Right ventricle myocardium superior (tissue), 1 donor: ENCODE data around the gene HTRA2. TPM values are rescaled to one million over a fixed set of nuclear protein-coding genes. Genes with fewer than 3 reads are reported as not detected.

Experiments
- ATAC-seq: fragments of 200-7000 bp; cut with Tn5 transposase; one replicate; pipeline ENCODE4 v1.9.1; 2020; ENCODE audit warnings: mild to moderate bottlenecking; ENCODE audit not compliant: poor library complexity
- DNase-seq: peaks from one replicate; pipeline ENCODE4 v3.0.0-alpha.2; 2020
- intact Hi-C: fragments of 100-400 bp; cut with DNase I; formaldehyde crosslinking; loops from one replicate; pipeline ENCODE4 v1.11.2; 2022
- total RNA-seq: library from RNA; stranded (reverse); fragmentation: NEBNext Ultra II Directional; extraction: Animal tissue kit (Norgen Biotek cat#: 25700); gene quantifications from one replicate; pipeline ENCODE4 v1.2.1, GENCODE V29; 2021
- donor health status: DM: no; HTN: yes; CAD: no; lungs with severe emphysema.

Gene HTRA2
- total RNA-seq, 1 donor from 2014 or later: 28.5 TPM

- intact Hi-C loops: no loop called here
- ATAC-seq: no peak
- DNase-seq: no peak
Measured at GRCh38 chr2:74513605-74514367, 15.9 kb upstream of the HTRA2 start.

GRCh38 chr2:74514368-74515270, 15.1 kb upstream of the HTRA2 start, which contains the start of gene TLX2:
Gene TLX2 (plus strand): TSS chr2:74514450. CDS start chr2:74514807, 357 bp downstream.
- DNase-seq (no peak), ATAC-seq (peak; percentile 7)
- intact Hi-C loops: no loop called here

GRCh38 chr2:74515271-74515980, 14.3 kb upstream of the HTRA2 start:
- no peak for ATAC-seq
- DNase-seq: no peak
- intact Hi-C loops: no loop called here

GRCh38 chr2:74515981-74516633, 13.6 kb upstream of the HTRA2 start:
- intact Hi-C loops: no loop called here
- ATAC-seq (peak; percentile 88), DNase-seq (peak; percentile 85)

- intact Hi-C loops: no loop called here
- ATAC-seq: no peak
- DNase-seq: no peak
Measured at GRCh38 chr2:74516650-74517049, 13.1 kb upstream of the HTRA2 start.

- ATAC-seq: no peak
- no peak for DNase-seq
- intact Hi-C loops: no loop called here
Measured at GRCh38 chr2:74522516-74522915, 7.2 kb upstream of the HTRA2 start.

- no peak for DNase-seq
- intact Hi-C loops: no loop called here
Measured at GRCh38 chr2:74524005-74524404, 5.7 kb upstream of the HTRA2 start.

GRCh38 chr2:74524955-74525716, 4.6 kb upstream of the HTRA2 start:
- intact Hi-C loops: no loop called here
- ATAC-seq (no peak), DNase-seq (no peak)

More at GRCh38 chr2:74524005-74524404, 5.7 kb upstream of the HTRA2 start:
- no peak for ATAC-seq

- DNase-seq: no peak
- ATAC-seq: no peak
- intact Hi-C loops: no loop called here
Measured at GRCh38 chr2:74525717-74526648, 3.8 kb upstream of the HTRA2 start, which contains the start of gene DQX1. Gene DQX1 (minus strand): TSS chr2:74526231. CDS start chr2:74525729, 502 bp downstream.

GRCh38 chr2:74526649-74527230, 3.0 kb upstream of the HTRA2 start:
- DNase-seq: no peak
- intact Hi-C loops: no loop called here
- ATAC-seq: no peak

GRCh38 chr2:74527741-74528140, 2.0 kb upstream of the HTRA2 start:
- intact Hi-C loops: no loop called here
- no peak for ATAC-seq
- no peak for DNase-seq

GRCh38 chr2:74528600-74529356, 955 bp upstream of the HTRA2 start:
- intact Hi-C loops: no loop called here
- DNase-seq (no peak), ATAC-seq (no peak)

GRCh38 chr2:74530239-74531187, 780 bp downstream of the HTRA2 start:
- intact Hi-C loops: no loop called here
- ATAC-seq (peak; percentile 30), DNase-seq (peak; percentile 66)

GRCh38 chr2:74531666-74532065, 1.9 kb downstream of the HTRA2 start:
- DNase-seq (no peak), ATAC-seq (no peak)
- intact Hi-C loops: no loop called here

GRCh38 chr2:74532222-74532621, 2.5 kb downstream of the HTRA2 start:
- no peak for ATAC-seq
- DNase-seq: no peak
- intact Hi-C loops: no loop called here
